Measurements from ENCODE around the gene MYCBP2.
A peak's percentile ranks its signal among the peaks of the same experiment; 100 is the strongest.
"Not testable (repeated sequence)": the region's sequence is repeated elsewhere in the genome, so short reads cannot be mapped to it uniquely, and the experiment has no call there.

MYCBP2 gene

GRCh38 chr13:77198995-77199394 is 127.9 kb downstream of the MYCBP2 start:
- not testable (repeated sequence) for DNase-seq (ENCODE audit: low spot score)

GRCh38 chr13:77196052-77196618 is 130.8 kb downstream of the MYCBP2 start:
- DNase-seq (ENCODE audit: low spot score): no peak

- DNase-seq (ENCODE audit: low spot score): no peak
Observed at GRCh38 chr13:77190349-77190958, 136.4 kb downstream of the MYCBP2 start.

GRCh38 chr13:77185721-77186120 is 141.2 kb downstream of the MYCBP2 start:
- no peak for DNase-seq (ENCODE audit: low spot score)

- DNase-seq (ENCODE audit: low spot score): peak; percentile 60
Observed at GRCh38 chr13:77184455-77184854, 142.4 kb downstream of the MYCBP2 start.

- no peak for DNase-seq (ENCODE audit: low spot score)
Observed at GRCh38 chr13:77180011-77180410, 146.9 kb downstream of the MYCBP2 start.

GRCh38 chr13:77177646-77178045 is 149.2 kb downstream of the MYCBP2 start:
- no peak for DNase-seq (ENCODE audit: low spot score)

GRCh38 chr13:77176350-77176749 is 150.5 kb downstream of the MYCBP2 start:
- DNase-seq (ENCODE audit: low spot score): no peak

GRCh38 chr13:77172650-77173049 is 154.2 kb downstream of the MYCBP2 start:
- no peak for DNase-seq (ENCODE audit: low spot score)

GRCh38 chr13:77171451-77171850 is 155.4 kb downstream of the MYCBP2 start:
- no peak for DNase-seq (ENCODE audit: low spot score)

- no peak for DNase-seq (ENCODE audit: low spot score)
Observed at GRCh38 chr13:77168237-77168636, 158.7 kb downstream of the MYCBP2 start.

GRCh38 chr13:77150651-77151050 is 176.2 kb downstream of the MYCBP2 start:
- DNase-seq (ENCODE audit: low spot score): no peak

GRCh38 chr13:77143431-77143830 is 183.5 kb downstream of the MYCBP2 start:
- no peak for DNase-seq (ENCODE audit: low spot score)

- no peak for DNase-seq (ENCODE audit: low spot score)
Observed at GRCh38 chr13:77139306-77139705, 187.6 kb downstream of the MYCBP2 start.

GRCh38 chr13:77138813-77139212 is 188.1 kb downstream of the MYCBP2 start:
- DNase-seq (ENCODE audit: low spot score): no peak

GRCh38 chr13:77136902-77137420 is 189.9 kb downstream of the MYCBP2 start:
- DNase-seq (ENCODE audit: low spot score): no peak

- DNase-seq (ENCODE audit: low spot score): no peak
Observed at GRCh38 chr13:77124423-77124822, 202.5 kb downstream of the MYCBP2 start.

GRCh38 chr13:77118134-77118533 is 208.8 kb downstream of the MYCBP2 start:
- DNase-seq (ENCODE audit: low spot score): no peak

- DNase-seq (ENCODE audit: low spot score): no peak
Observed at GRCh38 chr13:77114271-77114670, 212.6 kb downstream of the MYCBP2 start.

- no peak for DNase-seq (ENCODE audit: low spot score)
Observed at GRCh38 chr13:77113496-77113895, 213.4 kb downstream of the MYCBP2 start.

- DNase-seq (ENCODE audit: low spot score): no peak
Observed at GRCh38 chr13:77105051-77105450, 221.8 kb downstream of the MYCBP2 start.

GRCh38 chr13:77099415-77099814 is 227.5 kb downstream of the MYCBP2 start:
- DNase-seq (ENCODE audit: low spot score): no peak

- no peak for DNase-seq (ENCODE audit: low spot score)
Observed at GRCh38 chr13:77095288-77095687, 231.6 kb downstream of the MYCBP2 start.

- no peak for DNase-seq (ENCODE audit: low spot score)
Observed at GRCh38 chr13:77094773-77095172, 232.1 kb downstream of the MYCBP2 start.
